ENCODE data around the gene YWHAG. TPM values are rescaled to one million over a fixed set of nuclear protein-coding genes. Genes with fewer than 3 reads are reported as not detected.
"Not testable (repeated sequence)": the region's sequence is repeated elsewhere in the genome, so short reads cannot be mapped to it uniquely, and the experiment has no call there.

Gene YWHAG
- total and polyA plus RNA-seq, 8 donors, result 15.7 to 55.7 (median 33.9) TPM

DNA sequence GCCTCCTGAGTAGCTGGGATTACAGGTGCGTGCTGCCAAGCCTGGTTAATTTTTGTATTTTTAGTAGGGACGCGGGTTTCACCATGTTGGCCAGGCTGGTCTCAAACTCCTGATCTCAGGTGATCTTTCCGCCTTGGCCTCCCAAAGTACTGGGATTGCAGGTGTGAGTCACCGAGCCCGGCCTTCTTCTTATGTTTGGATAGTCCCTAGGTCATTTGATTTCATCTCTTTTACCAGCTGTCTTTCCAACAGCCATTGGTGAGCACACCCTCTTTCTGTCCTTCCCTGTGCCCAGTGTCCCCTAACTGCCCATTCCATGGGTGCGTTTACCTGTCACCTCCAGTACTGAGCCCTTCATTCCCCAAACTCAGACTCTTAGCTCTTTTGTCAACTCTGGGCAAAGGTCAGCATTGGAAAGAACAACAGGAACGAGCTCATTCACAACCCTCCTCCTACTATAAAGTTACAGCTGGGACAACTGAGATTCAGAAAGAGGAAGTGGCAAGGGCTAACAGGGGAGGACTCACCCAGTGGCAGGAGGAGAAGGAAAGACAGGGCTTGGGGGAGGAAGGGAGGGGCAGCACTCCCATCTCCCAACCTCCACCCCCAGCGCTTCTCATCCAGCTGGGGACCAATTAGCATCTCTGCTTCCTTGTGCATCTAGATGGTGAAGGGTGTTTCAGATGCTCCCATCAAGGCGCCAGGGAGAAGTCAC, 45.1 kb upstream of the YWHAG start:
- intact Hi-C loops (cut with DNase I), result no loop called here
- Histone ChIP-seq H3K36me3 (no peaks in the 10 kb centered on the region), H3K27ac (no peak overlapping the region), H3K4me1 (no peaks in the 10 kb centered on the region), H3K9me3 (no peaks in the 10 kb centered on the region), H3K4me3 (no peak overlapping the region), H3K27me3 (no peaks in the 10 kb centered on the region)
- 88% methylated on average over 10 of the region's 10 CpGs for WGBS, 2 donors
- TF ChIP-seq CTCF (IDR thresholded peaks at IDR 0.05), result no peak
- DNase-seq (no peak), ATAC-seq (peak in 3 of 4 donors; percentile 32 to 74 (median 62)), FAIRE-seq (no peak)

DNA sequence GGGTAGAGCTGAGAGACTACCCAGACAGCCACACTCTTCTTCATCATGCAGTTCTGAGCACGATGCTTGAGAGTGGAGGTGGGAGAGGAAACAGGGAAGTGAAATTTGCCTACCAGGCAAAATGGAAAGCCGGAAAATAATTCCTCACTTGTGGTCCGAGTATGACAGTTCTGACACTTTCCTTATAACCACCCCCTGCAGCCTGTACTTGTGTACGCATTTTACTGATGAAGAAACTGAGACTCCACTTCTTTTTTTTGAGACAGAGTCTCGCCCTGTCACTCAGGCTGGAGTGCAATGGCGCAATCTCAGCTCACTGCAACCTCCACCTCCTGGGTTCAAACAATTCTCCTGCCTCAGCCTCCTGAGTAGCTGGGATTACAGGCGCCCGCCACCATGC, 44.3 kb upstream of the YWHAG start:
- H3K27ac ChIP-seq; H3K9me3 ChIP-seq; H3K27me3 ChIP-seq; DNase-seq; H3K36me3 ChIP-seq; H3K4me3 ChIP-seq; intact Hi-C loops (cut with DNase I); H3K4me1 ChIP-seq; FAIRE-seq: not testable (repeated sequence)
- 87 to 88% methylated on average over 8 of the region's 8 CpGs for WGBS, 2 donors
- peak in 2 of 4 donors; percentile 48 to 63 for ATAC-seq

DNA sequence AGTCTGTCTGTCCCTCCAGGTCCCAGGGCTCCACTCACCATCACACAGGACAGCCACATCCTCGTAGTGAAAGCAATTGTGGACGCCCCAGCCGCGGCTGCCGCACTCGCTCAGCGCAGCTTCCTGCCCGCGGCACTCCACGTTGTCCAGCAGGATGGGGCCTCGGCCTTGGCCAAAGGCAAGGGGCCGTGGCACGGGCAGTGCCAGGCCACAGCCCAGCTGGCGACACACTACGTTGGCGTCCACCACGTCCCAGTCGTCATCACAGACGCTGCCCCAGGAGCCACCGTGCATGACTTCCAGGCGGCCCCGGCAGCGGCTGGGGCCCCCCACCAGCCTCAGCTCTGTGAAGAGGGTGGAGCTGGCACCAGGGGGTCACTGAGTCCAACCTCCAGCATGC, 41.5 kb upstream of the YWHAG start:
- Histone ChIP-seq H3K27ac (no peak overlapping the region), H3K9me3 (no peaks in the 10 kb centered on the region), H3K4me3 (no peak overlapping the region), H3K27me3 (no peaks in the 10 kb centered on the region), H3K4me1 (peaks cover 0 to 5% (median 0%) of the 10 kb centered on the region in 3 donors), H3K36me3 (no peaks in the 10 kb centered on the region)
- ATAC-seq (no peak), DNase-seq (peak in 1 of 6 donors; percentile 62), FAIRE-seq (no peak)
- TF ChIP-seq CTCF (IDR thresholded peaks at IDR 0.05), result no peak
- intact Hi-C loops (cut with DNase I), result no loop called here
- 94 to 95% methylated on average over 23 of the region's 23 CpGs for WGBS, 2 donors

- TF ChIP-seq CTCF (IDR thresholded peaks at IDR 0.05), result no peak
- FAIRE-seq (no peak), DNase-seq (peak; percentile 74 to 94 (median 88)), ATAC-seq (peak; percentile 33 to 75 (median 68))
- 13 to 19% methylated on average over 42 to 45 of the region's 45 CpGs for WGBS, 2 donors
- Histone ChIP-seq H3K36me3 (no peaks in the 10 kb centered on the region), H3K4me1 (peaks cover under 1 to 8% (median 2%) of the 10 kb centered on the region in 3 donors), H3K27me3 (no peaks in the 10 kb centered on the region), H3K4me3 (peak overlapping the region; percentile 37 to 51 (median 50)), H3K27ac (no peak overlapping the region), H3K9me3 (no peaks in the 10 kb centered on the region)
- intact Hi-C loops (cut with DNase I), result no loop called here
Observed at GRCh38 chr7:76397409-76398183, 38.8 kb upstream of the YWHAG start.

DNA sequence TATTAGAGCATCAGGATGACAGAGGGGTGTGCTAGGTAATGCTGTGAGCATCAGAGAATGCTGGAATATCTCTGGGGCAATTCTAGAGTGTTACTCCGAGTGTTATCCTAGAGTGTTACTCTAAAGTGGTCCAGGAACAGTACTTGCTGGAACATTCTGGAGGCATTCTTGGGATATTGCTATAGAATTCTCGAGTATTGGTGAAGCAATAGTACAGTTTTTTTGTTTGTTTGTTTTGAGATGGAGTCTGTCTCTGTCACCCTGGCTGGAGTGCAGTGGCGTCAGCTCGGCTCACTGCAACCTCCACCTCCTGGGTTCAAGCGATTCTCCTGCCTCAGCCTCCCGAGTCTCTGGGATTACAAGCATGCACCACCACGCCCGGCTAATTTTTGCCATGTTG, 38.1 kb upstream of the YWHAG start:
- no peak overlapping the region for H3K27ac ChIP-seq
- peak overlapping the region in 2 of 4 donors; percentile 51 for H3K4me3 ChIP-seq
- WGBS, 2 donors, result 52 to 56% methylated on average over 8 of the region's 8 CpGs
- intact Hi-C loops (cut with DNase I), result no loop called here
- ATAC-seq (no peak), FAIRE-seq (no peak), DNase-seq (no peak)
- no peaks in the 10 kb centered on the region for H3K36me3 ChIP-seq
- peaks cover 5 to 11% (median 7%) of the 10 kb centered on the region in 3 donors for H3K4me1 ChIP-seq
- H3K9me3 ChIP-seq, result no peaks in the 10 kb centered on the region
- H3K27me3 ChIP-seq, result no peaks in the 10 kb centered on the region
- no peak for TF ChIP-seq CTCF (IDR thresholded peaks at IDR 0.05)

All from pancreas (tissue), 10 donors.